ENCODE data around the gene IFTAP. TPM values are rescaled to one million over a fixed set of nuclear protein-coding genes. Genes with fewer than 3 reads are reported as not detected.

Gene IFTAP
- total and polyA plus RNA-seq, 2 donors (not counting 3 experiments of a cell fraction or from before 2014, with no cell fraction given), result 15.8 to 19.6 TPM

DNA sequence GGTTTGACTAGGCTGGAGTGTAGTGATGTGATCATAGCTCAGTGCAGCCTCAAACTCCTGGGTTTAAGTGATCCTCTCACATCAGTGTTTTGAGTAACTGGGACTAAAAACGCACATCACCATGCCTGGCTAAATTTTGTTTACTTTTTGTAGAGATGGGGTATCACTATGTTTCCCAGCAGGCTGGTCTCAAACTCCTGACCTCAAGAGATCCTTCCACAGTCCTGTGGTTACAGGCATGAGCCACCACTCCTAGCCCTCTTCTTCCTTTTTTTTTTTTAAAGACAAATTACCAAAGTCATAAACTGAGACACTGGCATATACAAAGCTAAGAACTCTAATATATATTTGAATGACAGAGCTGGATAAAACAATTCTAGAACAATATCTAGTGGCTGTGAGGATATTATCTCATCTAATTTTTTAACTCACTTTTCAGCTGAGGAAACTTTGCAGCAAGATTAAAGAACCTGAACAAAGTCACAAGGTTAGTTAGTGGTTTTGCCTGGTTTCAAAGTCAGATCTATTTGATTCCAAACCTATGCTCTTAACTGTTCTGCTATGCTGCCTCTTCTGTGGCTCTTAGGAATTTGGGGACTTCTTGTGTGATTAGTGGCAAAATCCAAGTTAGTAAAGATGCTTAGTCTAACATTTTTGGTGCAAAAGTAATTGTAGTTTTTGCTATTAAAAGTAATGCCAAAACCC lies 99.0 kb downstream of the IFTAP start:
- H3K27me3 ChIP-seq (ENCODE audit: control insufficient read depth in 2 of 2, insufficient read depth in 2 of 2, low read length in 2 of 2), result peaks cover 0 to 2% of the 10 kb centered on the region in 2 experiments
- no peak for TF ChIP-seq GATA2 (IDR thresholded peaks at IDR 0.05; ENCODE audit: insufficient read depth, insufficient read length, low read depth, low read length)
- TF ChIP-seq POLR2AphosphoS5 (IDR thresholded peaks at IDR 0.05; ENCODE audit: insufficient read depth, low read depth, low read length), result no peak
- no peak for TF ChIP-seq POLR2A (IDR thresholded peaks at IDR 0.05; ENCODE audit: low read depth, low read length)
- no peak for TF ChIP-seq EZH2 (IDR thresholded peaks at IDR 0.05; ENCODE audit: borderline replicate concordance, low read depth, low read length, severe bottlenecking)
- TF ChIP-seq, protein P1, sequence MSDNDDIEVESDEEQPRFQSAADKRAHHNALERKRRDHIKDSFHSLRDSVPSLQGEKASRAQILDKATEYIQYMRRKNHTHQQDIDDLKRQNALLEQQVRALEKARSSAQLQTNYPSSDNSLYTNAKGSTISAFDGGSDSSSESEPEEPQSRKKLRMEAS (IDR thresholded peaks at IDR 0.05; ENCODE audit: insufficient read depth, insufficient read length), result no peak
- no peak for TF ChIP-seq JUN (IDR thresholded peaks at IDR 0.05; ENCODE audit: borderline replicate concordance, insufficient read depth, insufficient read length, low read depth)
- TF ChIP-seq MYC (IDR thresholded peaks at IDR 0.05; ENCODE audit: low read depth, low read length), result no peak
- TF ChIP-seq FOS (IDR thresholded peaks at IDR 0.05; ENCODE audit: borderline replicate concordance, insufficient read depth, low read length), result no peak
- TF ChIP-seq, protein P2, sequence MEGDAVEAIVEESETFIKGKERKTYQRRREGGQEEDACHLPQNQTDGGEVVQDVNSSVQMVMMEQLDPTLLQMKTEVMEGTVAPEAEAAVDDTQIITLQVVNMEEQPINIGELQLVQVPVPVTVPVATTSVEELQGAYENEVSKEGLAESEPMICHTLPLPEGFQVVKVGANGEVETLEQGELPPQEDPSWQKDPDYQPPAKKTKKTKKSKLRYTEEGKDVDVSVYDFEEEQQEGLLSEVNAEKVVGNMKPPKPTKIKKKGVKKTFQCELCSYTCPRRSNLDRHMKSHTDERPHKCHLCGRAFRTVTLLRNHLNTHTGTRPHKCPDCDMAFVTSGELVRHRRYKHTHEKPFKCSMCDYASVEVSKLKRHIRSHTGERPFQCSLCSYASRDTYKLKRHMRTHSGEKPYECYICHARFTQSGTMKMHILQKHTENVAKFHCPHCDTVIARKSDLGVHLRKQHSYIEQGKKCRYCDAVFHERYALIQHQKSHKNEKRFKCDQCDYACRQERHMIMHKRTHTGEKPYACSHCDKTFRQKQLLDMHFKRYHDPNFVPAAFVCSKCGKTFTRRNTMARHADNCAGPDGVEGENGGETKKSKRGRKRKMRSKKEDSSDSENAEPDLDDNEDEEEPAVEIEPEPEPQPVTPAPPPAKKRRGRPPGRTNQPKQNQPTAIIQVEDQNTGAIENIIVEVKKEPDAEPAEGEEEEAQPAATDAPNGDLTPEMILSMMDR (IDR thresholded peaks at IDR 0.05; ENCODE audit: extremely low read depth in 1 of 2, insufficient read depth in 1 of 2, low read depth in 1 of 2, low read length in 2 of 2), result no peak
- H3K4me1 ChIP-seq (ENCODE audit: control insufficient read depth, extremely low read depth, insufficient read depth, low read length), result no peaks in the 10 kb centered on the region
- no peak overlapping the region for H3K4me2 ChIP-seq (ENCODE audit: insufficient read depth, low read length)
- H3K9ac ChIP-seq (replicated peaks; ENCODE audit: extremely low read depth, insufficient read depth, low read length), result no peak overlapping the region
- H3K9me1 ChIP-seq (replicated peaks; ENCODE audit: control insufficient read depth, extremely low read depth, insufficient read depth, low read length), result no peaks in the 10 kb centered on the region
- no peak overlapping the region for H3K27ac ChIP-seq (ENCODE audit: insufficient read depth, low read depth, low read length)
- no peak overlapping the region for H2AFZ ChIP-seq (ENCODE audit: low read depth, low read length)
- dilution Hi-C loops (cut with MboI; ENCODE audit: extremely low pct_ligation_motif_present, low sequenced_read_pairs), result no loop called here
- H3K9me3 ChIP-seq (replicated peaks; ENCODE audit: control insufficient read depth, insufficient read depth, low read length), result no peaks in the 10 kb centered on the region
- ChIA-PET CTCF (interaction anchor here (0.8 to 1.9 kb wide), 3 partner anchors 21 to 65 kb away, joined by 3 to 8 read pairs (median 3); no protein-coding TSS in a partner anchor), POLR2A (no interaction called here)
- no TSS peak for BruUV-seq (replicated peaks)
- DNase-seq (ENCODE audit: low read depth, low spot score), result no peak
- H3K79me2 ChIP-seq (ENCODE audit: control insufficient read depth, insufficient read depth, low read length), result no peaks in the 10 kb centered on the region
- H3K36me3 ChIP-seq (ENCODE audit: control insufficient read depth in 2 of 2, extremely low read depth in 1 of 2, insufficient read depth in 2 of 2, low read length in 2 of 2), result no peaks in the 10 kb centered on the region
- FAIRE-seq, result no peak
- H4K20me1 ChIP-seq (replicated peaks; ENCODE audit: control insufficient read depth, extremely low read depth, insufficient read depth, low read length), result no peaks in the 10 kb centered on the region
- H3K4me3 ChIP-seq (replicated peaks in 1 of 3; ENCODE audit: insufficient read depth in 1 of 3, low read depth in 1 of 3, low read length in 3 of 3), result no peak overlapping the region
- intact Hi-C loops (cut with micrococcal nuclease), result no loop called here

Measured in endothelial cell of umbilical vein (primary cell).